Measurements from ENCODE around the gene EIF4E2. TPM values are rescaled to one million over a fixed set of nuclear protein-coding genes. Genes with fewer than 3 reads are reported as not detected.

EIF4E2 gene
- total RNA-seq, 3 donors from 2014 or later (not counting 1 experiment from before 2014, with no cell fraction given), result 62.2 to 67.6 (median 63.5) TPM

- Mint-ChIP-seq H3K9me3 (no peaks in the 10 kb centered on the region), H3K4me3 (no peak overlapping the region), H3K4me1 (peaks cover 9 to 17% of the 10 kb centered on the region in 2 donors), H3K27ac (no peak overlapping the region), H3K36me3 (no peaks in the 10 kb centered on the region), H3K27me3 (ENCODE audit: low read depth in 2 of 2) (peaks cover 12 to 29% of the 10 kb centered on the region in 2 donors)
- ATAC-seq (no peak), DNase-seq (no peak)
- H3K27me3 ChIP-seq (ENCODE audit: control insufficient read depth, insufficient read depth, low read length), result peaks cover 18% of the 10 kb centered on the region
- no peak overlapping the region for H3K4me3 ChIP-seq (ENCODE audit: low read length)
- intact Hi-C loops (cut with micrococcal nuclease), result no loop called here
- WGBS (ENCODE audit: insufficient coverage), result 76% methylated on average over 6 of the region's 6 CpGs
- TF ChIP-seq CTCF (IDR thresholded peaks at IDR 0.05), result no peak
- no peak overlapping the region for H3K27ac ChIP-seq (ENCODE audit: low read length)
- H3K36me3 ChIP-seq (ENCODE audit: control insufficient read depth, insufficient read depth, low read length), result no peaks in the 10 kb centered on the region
- no peaks in the 10 kb centered on the region for H3K9me3 ChIP-seq (ENCODE audit: control insufficient read depth, insufficient read depth, low read length)
- H3K4me1 ChIP-seq (ENCODE audit: control insufficient read depth, insufficient read depth, low read length), result peaks cover 41% of the 10 kb centered on the region
Observed at GRCh38 chr2:232524771-232525170, 25.7 kb upstream of the EIF4E2 start.

- no peak overlapping the region for H3K4me3 Mint-ChIP-seq
- WGBS (ENCODE audit: insufficient coverage), result 84% methylated on average over 14 of the region's 14 CpGs
- intact Hi-C loops (cut with micrococcal nuclease), result no loop called here
- no peak for DNase-seq
- H3K27ac Mint-ChIP-seq, result no peak overlapping the region
- Histone ChIP-seq H3K36me3 (ENCODE audit: control insufficient read depth, insufficient read depth, low read length) (no peaks in the 10 kb centered on the region), H3K27me3 (ENCODE audit: control insufficient read depth, insufficient read depth, low read length) (peaks cover 18% of the 10 kb centered on the region), H3K4me1 (ENCODE audit: control insufficient read depth, insufficient read depth, low read length) (peaks cover 41% of the 10 kb centered on the region), H3K9me3 (ENCODE audit: control insufficient read depth, insufficient read depth, low read length) (no peaks in the 10 kb centered on the region), H3K27ac (ENCODE audit: low read length) (no peak overlapping the region), H3K4me3 (ENCODE audit: low read length) (no peak overlapping the region)
- H3K9me3 Mint-ChIP-seq, result no peaks in the 10 kb centered on the region
- ATAC-seq, result no peak
- H3K36me3 Mint-ChIP-seq, result no peaks in the 10 kb centered on the region
- peaks cover 12 to 28% of the 10 kb centered on the region in 2 donors for H3K27me3 Mint-ChIP-seq (ENCODE audit: low read depth in 2 of 2)
- H3K4me1 Mint-ChIP-seq, result peaks cover 9 to 17% of the 10 kb centered on the region in 2 donors
- no peak for TF ChIP-seq CTCF (IDR thresholded peaks at IDR 0.05)
Observed at GRCh38 chr2:232525199-232525598, 25.3 kb upstream of the EIF4E2 start.

GRCh38 chr2:232525791-232526371 lies 24.6 kb upstream of the EIF4E2 start, which contains the start of gene CHRND:
TSS of gene CHRND (plus strand) at chr2:232526160. CDS start at chr2:232526216, 56 bp downstream.
- H3K27me3 Mint-ChIP-seq (ENCODE audit: low read depth in 2 of 2), result peaks cover 12 to 22% of the 10 kb centered on the region in 2 donors

More at GRCh38 chr2:232525791-232526371, 24.6 kb upstream of the EIF4E2 start, which contains the start of gene CHRND:
- Histone ChIP-seq H3K27me3 (ENCODE audit: control insufficient read depth, insufficient read depth, low read length) (peaks cover 18% of the 10 kb centered on the region), H3K36me3 (ENCODE audit: control insufficient read depth, insufficient read depth, low read length) (no peaks in the 10 kb centered on the region), H3K4me3 (ENCODE audit: low read length) (no peak within 1 kb of the TSS), H3K4me1 (ENCODE audit: control insufficient read depth, insufficient read depth, low read length) (peaks cover 41% of the 10 kb centered on the region), H3K27ac (ENCODE audit: low read length) (no peak within 1 kb of the TSS), H3K9me3 (ENCODE audit: control insufficient read depth, insufficient read depth, low read length) (no peaks in the 10 kb centered on the region)
- Mint-ChIP-seq H3K4me3 (no peak within 1 kb of the TSS), H3K36me3 (no peaks in the 10 kb centered on the region), H3K9me3 (no peaks in the 10 kb centered on the region), H3K4me1 (peaks cover 9 to 17% of the 10 kb centered on the region in 2 donors), H3K27ac (no peak within 1 kb of the TSS)
- TF ChIP-seq CTCF (IDR thresholded peaks at IDR 0.05), result no peak
- WGBS (ENCODE audit: insufficient coverage), result 33% methylated on average over 12 of the region's 18 CpGs
- ATAC-seq, result no peak
- intact Hi-C loops (cut with micrococcal nuclease), result no loop called here
- no peak for DNase-seq
